Omental fat pad (tissue), 4 donors: ENCODE measurements around the gene SHQ1. TPM values are rescaled to one million over a fixed set of nuclear protein-coding genes. Genes with fewer than 3 reads are reported as not detected.

Experiments
- ATAC-seq: fragments of 150-250 bp; one replicate; pipeline ENCODE4 v1.9.1; 2016; ENCODE audit warnings: mild to moderate bottlenecking, moderate library complexity; ENCODE audit not compliant: low FRiP score
- DNase-seq: peaks from one replicate; pipeline ENCODE4 v3.0.0-alpha.2; 2019; ENCODE audit warnings: low spot score
- total RNA-seq, 4 donors: library from RNA; depleted of rRNA; stranded (reverse); fragments of >200 nt; gene quantifications; one replicate each; pipeline ENCODE4 v1.1.0, GENCODE V29; 2016
- TF ChIP-seq, protein P1 (sequence below), 3 donors: fragments of 450-650 bp; IDR thresholded peaks; one replicate each; pipeline ENCODE4 v1.5.1; 2016 to 2017; ENCODE audit warnings: antibody characterized with exemption in 3 of 3, mild to moderate bottlenecking in 3 of 3, moderate library complexity in 2 of 3

Gene SHQ1
- total RNA-seq, 4 donors from 2014 or later: 11.0 to 22.9 (median 16.7) TPM

DNA sequence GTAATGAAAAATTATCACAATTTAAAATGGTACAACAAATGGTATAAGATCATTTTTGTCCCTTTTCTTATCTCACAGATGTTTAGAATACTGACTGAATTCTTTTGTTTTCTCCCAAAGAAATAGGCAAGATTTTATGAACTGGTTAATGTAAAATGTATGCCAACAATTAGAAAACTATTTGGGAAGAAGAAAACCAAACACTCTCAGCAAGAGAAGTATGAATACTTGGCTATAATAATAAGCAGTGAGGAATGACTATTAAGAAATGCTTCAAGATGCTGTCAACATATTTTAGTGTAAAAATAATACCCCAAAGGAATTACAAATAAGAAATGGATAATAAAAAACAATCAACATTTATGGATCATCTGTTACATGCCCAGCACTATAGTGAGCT lies 18.5 kb downstream of the SHQ1 start:
- no peak for ATAC-seq
- TF ChIP-seq, protein P1, sequence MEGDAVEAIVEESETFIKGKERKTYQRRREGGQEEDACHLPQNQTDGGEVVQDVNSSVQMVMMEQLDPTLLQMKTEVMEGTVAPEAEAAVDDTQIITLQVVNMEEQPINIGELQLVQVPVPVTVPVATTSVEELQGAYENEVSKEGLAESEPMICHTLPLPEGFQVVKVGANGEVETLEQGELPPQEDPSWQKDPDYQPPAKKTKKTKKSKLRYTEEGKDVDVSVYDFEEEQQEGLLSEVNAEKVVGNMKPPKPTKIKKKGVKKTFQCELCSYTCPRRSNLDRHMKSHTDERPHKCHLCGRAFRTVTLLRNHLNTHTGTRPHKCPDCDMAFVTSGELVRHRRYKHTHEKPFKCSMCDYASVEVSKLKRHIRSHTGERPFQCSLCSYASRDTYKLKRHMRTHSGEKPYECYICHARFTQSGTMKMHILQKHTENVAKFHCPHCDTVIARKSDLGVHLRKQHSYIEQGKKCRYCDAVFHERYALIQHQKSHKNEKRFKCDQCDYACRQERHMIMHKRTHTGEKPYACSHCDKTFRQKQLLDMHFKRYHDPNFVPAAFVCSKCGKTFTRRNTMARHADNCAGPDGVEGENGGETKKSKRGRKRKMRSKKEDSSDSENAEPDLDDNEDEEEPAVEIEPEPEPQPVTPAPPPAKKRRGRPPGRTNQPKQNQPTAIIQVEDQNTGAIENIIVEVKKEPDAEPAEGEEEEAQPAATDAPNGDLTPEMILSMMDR (IDR thresholded peaks at IDR 0.05): no peak
- no peak for DNase-seq

GRCh38 chr3:72821161-72821781 lies 27.0 kb downstream of the SHQ1 start:
- ATAC-seq (peak; percentile 24), DNase-seq (no peak)
- TF ChIP-seq, protein P1 (IDR thresholded peaks at IDR 0.05): no peak

GRCh38 chr3:72820415-72820814 lies 27.8 kb downstream of the SHQ1 start:
- DNase-seq (no peak), ATAC-seq (no peak)
- TF ChIP-seq, protein P1 (IDR thresholded peaks at IDR 0.05): no peak

GRCh38 chr3:72818905-72819304 lies 29.3 kb downstream of the SHQ1 start:
- ATAC-seq: no peak
- TF ChIP-seq, protein P1 (IDR thresholded peaks at IDR 0.05): no peak
- no peak for DNase-seq

DNA sequence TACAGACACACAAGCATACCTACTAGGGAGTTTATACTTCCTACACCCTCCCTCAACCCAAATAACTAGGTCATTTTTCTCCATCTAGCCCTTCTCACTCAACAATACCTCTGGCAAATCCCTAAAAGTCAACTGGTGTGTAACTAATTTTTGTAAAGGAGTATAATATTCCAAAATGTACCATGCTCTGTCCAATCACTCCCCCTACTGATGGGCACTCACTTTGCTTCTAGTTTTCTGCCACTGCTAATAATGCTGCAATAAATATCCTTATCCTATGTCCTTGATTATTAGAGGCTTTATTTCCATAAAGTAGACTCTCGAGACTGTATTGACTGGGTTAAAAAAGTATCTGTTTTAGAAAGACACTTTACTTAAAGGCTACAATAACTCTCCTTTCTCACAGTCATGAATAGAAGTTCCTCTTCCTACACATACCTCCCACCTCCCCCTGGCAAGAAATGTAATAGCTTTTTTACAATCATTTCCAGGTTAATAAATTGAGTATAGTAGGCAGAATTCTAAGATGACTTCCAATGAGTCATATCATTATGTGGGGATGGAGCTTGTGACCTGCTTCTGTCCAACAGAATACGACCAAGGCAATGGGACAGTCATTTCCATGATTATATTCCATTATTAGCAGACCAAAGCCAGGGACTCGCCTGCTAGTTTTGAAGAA lies 30.0 kb downstream of the SHQ1 start:
- TF ChIP-seq, protein P1 (IDR thresholded peaks at IDR 0.05): no peak
- no peak for ATAC-seq

DNA sequence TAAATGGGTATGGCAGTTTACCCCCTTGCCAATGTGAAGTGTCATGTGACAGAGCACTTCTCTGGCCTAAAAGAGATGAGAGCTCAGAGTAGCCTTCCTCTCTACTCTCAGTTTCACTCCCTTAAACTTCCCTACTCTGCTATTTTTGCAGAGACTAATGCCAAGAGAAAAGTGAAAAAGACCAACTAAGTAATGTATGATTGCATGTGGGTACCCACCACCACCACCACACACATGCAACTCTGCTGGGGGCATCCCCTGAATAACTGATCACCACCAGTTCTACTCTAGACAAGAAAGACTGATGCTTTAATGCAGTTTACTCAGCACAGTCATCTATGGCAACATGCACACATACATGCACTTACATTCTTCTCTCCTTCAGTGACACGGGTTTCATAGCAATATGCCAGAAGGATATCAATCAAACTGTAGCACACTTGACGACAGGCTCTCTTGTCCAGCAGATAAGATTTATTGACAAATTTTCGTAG lies 31.3 kb downstream of the SHQ1 start:
- DNase-seq (no peak), ATAC-seq (no peak)
- TF ChIP-seq, protein P1 (IDR thresholded peaks at IDR 0.05): no peak

More for the DNA sequence above, 30.0 kb downstream of the SHQ1 start:
- no peak for DNase-seq

DNA sequence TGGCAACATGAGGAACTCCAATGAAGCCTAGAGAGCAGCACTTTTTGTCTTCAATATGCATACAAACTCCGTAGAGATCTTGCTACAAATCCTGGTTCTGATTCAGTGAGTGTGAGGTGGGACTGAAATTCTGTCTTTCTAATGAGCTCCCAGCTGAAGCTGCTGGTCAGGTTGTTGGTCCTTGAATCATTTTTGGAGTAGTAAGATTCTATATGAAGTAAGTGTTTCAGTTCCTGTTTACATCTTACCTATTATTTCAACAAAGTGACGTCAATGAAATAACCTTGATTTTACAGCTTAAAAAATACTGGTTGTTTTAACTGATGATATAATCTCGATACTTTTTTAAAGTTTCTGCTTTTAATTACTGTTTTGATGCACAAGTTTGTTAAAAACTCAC lies 33.9 kb downstream of the SHQ1 start:
- ATAC-seq (no peak), DNase-seq (no peak)
- TF ChIP-seq, protein P1 (IDR thresholded peaks at IDR 0.05): no peak
